Measurements from ENCODE around the gene POC1B.

Gene POC1B

DNA sequence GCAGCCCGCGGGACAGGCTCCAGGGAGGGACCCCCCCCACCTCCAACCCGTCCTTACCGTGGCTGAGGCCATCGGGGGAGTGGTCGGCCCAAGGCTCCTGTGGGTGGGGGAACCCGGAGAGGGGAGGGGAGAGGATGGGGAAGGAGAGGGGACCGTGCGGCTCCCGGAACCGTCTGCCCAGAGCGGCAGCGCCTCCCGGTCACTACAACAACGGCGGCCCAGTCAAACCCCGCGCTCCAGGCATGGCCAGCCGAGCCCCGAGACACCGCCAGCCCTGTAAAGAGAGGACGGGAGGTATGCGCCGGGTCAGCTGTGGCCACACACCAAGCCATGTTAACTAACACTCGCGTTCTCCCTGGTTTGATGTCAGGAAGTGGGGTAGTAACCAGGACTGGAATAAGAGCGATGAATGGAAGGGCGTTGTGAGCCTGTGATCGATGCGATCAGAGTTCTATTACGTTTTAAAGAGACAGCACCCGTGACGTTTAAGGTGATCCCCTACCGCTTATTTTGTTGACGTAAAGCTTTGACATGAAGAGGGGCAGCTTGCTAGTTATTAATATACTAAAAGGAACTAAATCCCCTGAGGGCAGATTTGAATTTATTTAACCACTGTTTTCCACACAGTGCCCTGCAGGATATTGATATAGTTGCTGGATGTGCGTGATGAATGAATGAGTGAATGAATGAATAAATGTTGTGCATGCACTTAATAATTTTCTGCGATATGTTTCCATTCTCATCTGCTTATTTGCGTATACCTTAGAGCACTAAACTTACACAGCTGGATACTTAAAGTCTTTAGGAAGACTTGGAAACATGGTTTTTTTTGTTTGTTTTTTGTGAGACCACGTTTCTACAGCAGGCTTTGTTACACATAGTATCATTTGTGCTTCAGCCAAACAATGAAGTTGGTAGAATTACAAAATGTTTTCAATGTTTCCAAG lies at the start of gene POC1B:
POC1B (minus strand) TSS at position 224 of the 947 bp plus-strand sequence; CDS start at position 72, 152 bp downstream.
- H3K36me3 Mint-ChIP-seq (ENCODE audit: low read depth) = peaks cover 28% of the 10 kb centered on the region
- H3K4me1 Mint-ChIP-seq (ENCODE audit: low read depth) = peaks cover 45% of the 10 kb centered on the region
- H3K27me3 Mint-ChIP-seq (ENCODE audit: low read depth) = no peaks in the 10 kb centered on the region
- H3K27ac Mint-ChIP-seq = peak within 1 kb of the TSS; percentile 96
- H3K9me3 Mint-ChIP-seq = no peaks in the 10 kb centered on the region
- H3K4me3 Mint-ChIP-seq = peak within 1 kb of the TSS; percentile 97

GRCh38 chr12:89575374-89575773 lies 49.5 kb upstream of the POC1B start:
- no peaks in the 10 kb centered on the region for H3K36me3 Mint-ChIP-seq (ENCODE audit: low read depth)

GRCh38 chr12:89574736-89575208 lies 48.9 kb upstream of the POC1B start:
- H3K9me3 Mint-ChIP-seq = no peaks in the 10 kb centered on the region
- H3K4me1 Mint-ChIP-seq (ENCODE audit: low read depth) = no peaks in the 10 kb centered on the region
- no peak overlapping the region for H3K4me3 Mint-ChIP-seq
- no peaks in the 10 kb centered on the region for H3K36me3 Mint-ChIP-seq (ENCODE audit: low read depth)
- H3K27ac Mint-ChIP-seq = no peak overlapping the region
- no peaks in the 10 kb centered on the region for H3K27me3 Mint-ChIP-seq (ENCODE audit: low read depth)

More at GRCh38 chr12:89575374-89575773, 49.5 kb upstream of the POC1B start:
- H3K4me3 Mint-ChIP-seq = no peak overlapping the region
- no peaks in the 10 kb centered on the region for H3K4me1 Mint-ChIP-seq (ENCODE audit: low read depth)
- no peaks in the 10 kb centered on the region for H3K9me3 Mint-ChIP-seq
- no peaks in the 10 kb centered on the region for H3K27me3 Mint-ChIP-seq (ENCODE audit: low read depth)
- H3K27ac Mint-ChIP-seq = no peak overlapping the region

DNA sequence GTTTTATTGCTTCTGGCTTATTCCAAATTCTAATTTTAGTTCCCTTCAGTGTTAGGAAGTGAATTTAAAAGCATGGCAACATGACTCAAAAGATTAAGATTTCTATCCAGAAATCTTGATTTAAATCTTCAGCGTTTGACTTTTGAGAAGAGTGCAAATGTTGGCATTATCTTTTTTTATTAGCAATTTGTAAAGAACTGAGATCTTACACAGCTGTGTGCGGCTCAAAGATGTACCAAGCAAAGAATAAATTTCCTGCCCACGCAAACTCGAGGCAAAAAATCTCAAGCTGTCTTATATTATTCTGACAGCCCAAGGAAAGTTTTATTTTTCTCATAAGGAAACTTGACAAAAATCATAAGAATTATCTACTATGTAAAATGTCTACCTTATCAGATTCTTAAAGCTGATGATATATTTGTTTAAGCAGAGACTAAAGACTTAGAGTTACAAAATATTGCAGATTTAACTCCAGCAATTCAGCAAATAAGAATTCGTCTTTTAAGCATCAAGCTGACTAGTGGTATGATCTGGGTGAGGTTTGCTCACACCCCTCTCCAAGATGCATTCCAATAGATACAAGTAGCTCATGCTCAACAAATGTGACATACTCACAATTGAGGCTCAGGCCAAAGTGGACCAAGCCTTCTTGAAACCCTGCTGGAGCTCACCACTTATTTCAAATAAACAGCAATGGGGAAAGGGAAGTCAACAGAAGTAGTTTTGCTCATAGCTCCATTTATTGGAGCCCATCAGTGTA lies 47.4 kb upstream of the POC1B start:
- Mint-ChIP-seq H3K4me1 (ENCODE audit: low read depth) (no peaks in the 10 kb centered on the region), H3K36me3 (ENCODE audit: low read depth) (no peaks in the 10 kb centered on the region), H3K27ac (no peak overlapping the region), H3K4me3 (no peak overlapping the region), H3K9me3 (no peaks in the 10 kb centered on the region), H3K27me3 (ENCODE audit: low read depth) (no peaks in the 10 kb centered on the region)

DNA sequence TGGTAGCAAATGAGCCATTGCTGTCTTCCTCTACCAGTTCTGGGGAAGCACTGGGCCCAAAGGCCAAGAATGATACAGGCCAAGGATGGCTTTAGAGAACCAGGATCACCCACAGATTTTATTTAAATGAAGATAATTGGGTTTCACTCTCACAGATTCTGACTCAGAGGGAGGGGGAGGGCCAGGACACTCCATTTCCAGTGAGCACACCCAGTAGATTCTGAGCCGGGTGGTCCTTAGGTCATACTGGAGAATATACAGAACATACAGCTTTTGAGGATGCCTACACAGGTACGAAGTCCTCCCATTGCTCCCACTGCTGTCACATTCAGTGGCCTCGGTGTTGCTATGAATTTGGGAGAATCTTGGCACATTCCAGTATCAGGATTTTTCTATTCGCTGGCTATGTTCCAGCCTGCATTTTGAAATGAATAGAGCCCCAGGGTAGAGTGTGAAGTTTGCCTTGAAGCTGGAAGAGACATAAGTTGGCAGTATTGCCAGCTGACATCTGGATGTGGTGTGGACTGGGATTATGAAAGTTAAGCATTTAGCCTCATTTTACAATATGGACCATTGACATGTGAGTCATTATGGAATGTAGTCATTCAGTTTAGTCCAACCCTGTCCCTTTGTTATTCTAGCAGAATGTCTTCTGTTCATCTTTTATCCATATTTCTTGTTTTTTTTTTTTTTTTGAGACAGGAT lies 45.8 kb upstream of the POC1B start:
- H3K27ac Mint-ChIP-seq = no peak overlapping the region
- no peak overlapping the region for H3K4me3 Mint-ChIP-seq
- no peaks in the 10 kb centered on the region for H3K27me3 Mint-ChIP-seq (ENCODE audit: low read depth)
- H3K9me3 Mint-ChIP-seq = no peaks in the 10 kb centered on the region
- peaks cover 5% of the 10 kb centered on the region for H3K4me1 Mint-ChIP-seq (ENCODE audit: low read depth)
- H3K36me3 Mint-ChIP-seq (ENCODE audit: low read depth) = peaks cover 2% of the 10 kb centered on the region

GRCh38 chr12:89568484-89568883 lies 42.6 kb upstream of the POC1B start:
- peaks cover 6% of the 10 kb centered on the region for H3K4me1 Mint-ChIP-seq (ENCODE audit: low read depth)
- peaks cover 2% of the 10 kb centered on the region for H3K36me3 Mint-ChIP-seq (ENCODE audit: low read depth)
- no peak overlapping the region for H3K27ac Mint-ChIP-seq
- no peaks in the 10 kb centered on the region for H3K9me3 Mint-ChIP-seq
- H3K4me3 Mint-ChIP-seq = no peak overlapping the region
- no peaks in the 10 kb centered on the region for H3K27me3 Mint-ChIP-seq (ENCODE audit: low read depth)

DNA sequence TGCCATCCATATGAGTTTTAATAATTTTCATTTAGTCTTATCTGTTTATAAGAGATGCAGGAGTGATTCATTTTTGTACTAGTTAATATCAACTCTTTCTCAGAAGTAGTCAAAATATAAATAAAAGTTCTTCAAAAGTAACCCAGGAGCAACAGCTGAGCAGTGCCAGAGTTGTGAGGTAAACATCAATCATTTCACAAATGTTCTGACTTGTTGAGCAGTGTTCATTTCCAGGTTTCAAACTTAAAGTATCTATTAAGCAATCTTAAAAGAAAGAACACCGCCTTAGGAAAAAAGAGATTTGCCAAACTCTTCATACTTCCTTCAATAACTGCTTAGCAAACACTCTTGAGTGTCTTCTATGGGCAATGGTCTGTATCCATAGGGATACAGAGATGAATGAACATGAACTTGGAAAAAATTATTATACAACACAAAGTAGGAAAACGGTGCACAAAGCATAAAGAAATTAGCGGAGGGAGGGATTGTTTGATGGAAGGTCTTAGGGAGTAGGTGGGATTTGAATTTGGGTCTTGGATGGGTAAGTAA lies 41.9 kb upstream of the POC1B start:
- Mint-ChIP-seq H3K27me3 (ENCODE audit: low read depth) (no peaks in the 10 kb centered on the region), H3K27ac (no peak overlapping the region), H3K4me3 (no peak overlapping the region)

DNA sequence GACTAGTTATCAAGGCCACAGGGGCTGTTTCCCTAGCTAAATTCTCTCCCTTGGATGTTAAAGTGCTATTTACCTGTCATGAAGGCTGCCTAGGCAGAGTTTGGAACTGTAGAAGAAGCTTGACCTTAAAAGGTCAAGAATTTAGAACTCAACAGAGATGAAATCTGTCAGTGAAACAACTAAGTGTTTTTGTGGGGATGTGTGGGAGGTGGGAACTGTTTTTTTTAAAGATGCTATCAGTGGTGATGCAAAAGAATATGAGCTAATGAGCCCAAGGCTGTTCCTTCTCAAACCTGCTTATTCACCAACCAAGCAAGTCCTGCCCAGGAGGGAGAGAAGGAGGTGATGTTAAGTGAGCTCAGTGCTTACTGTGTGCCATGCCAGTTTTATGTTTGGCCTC lies 40.8 kb upstream of the POC1B start:
- Mint-ChIP-seq H3K27me3 (ENCODE audit: low read depth) (no peaks in the 10 kb centered on the region), H3K36me3 (ENCODE audit: low read depth) (peaks cover 2% of the 10 kb centered on the region), H3K27ac (no peak overlapping the region), H3K4me3 (no peak overlapping the region), H3K4me1 (ENCODE audit: low read depth) (peaks cover 8% of the 10 kb centered on the region), H3K9me3 (no peaks in the 10 kb centered on the region)

More for the DNA sequence above, 41.9 kb upstream of the POC1B start:
- H3K9me3 Mint-ChIP-seq = no peaks in the 10 kb centered on the region
- H3K4me1 Mint-ChIP-seq (ENCODE audit: low read depth) = peaks cover 6% of the 10 kb centered on the region
- H3K36me3 Mint-ChIP-seq (ENCODE audit: low read depth) = peaks cover 2% of the 10 kb centered on the region

GRCh38 chr12:89565002-89565401 lies 39.2 kb upstream of the POC1B start:
- peaks cover 8% of the 10 kb centered on the region for H3K4me1 Mint-ChIP-seq (ENCODE audit: low read depth)
- H3K9me3 Mint-ChIP-seq = no peaks in the 10 kb centered on the region
- no peak overlapping the region for H3K27ac Mint-ChIP-seq
- H3K36me3 Mint-ChIP-seq (ENCODE audit: low read depth) = peaks cover 2% of the 10 kb centered on the region
- no peaks in the 10 kb centered on the region for H3K27me3 Mint-ChIP-seq (ENCODE audit: low read depth)
- H3K4me3 Mint-ChIP-seq = no peak overlapping the region

DNA sequence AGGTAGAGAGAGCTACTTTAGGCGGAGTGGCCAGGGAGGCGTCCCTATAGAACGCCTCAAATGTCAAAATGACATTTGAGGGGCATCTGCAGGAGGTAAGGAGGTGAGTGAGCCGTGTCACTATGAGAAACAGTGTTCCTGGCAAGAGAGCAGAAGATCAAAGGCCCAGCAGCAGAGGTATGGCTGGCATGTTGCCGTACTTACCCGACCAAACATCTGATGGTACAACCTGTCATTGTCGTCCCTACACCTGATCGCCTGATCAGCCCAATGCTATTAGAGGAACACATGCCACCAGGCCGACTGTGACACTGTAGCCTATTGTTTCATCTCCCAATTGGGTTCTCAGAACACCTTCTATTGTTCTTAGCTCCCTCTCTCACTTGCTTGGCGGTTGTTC lies 33.9 kb upstream of the POC1B start:
- Mint-ChIP-seq H3K4me1 (ENCODE audit: low read depth) (peaks cover 1% of the 10 kb centered on the region), H3K9me3 (no peaks in the 10 kb centered on the region), H3K27ac (no peak overlapping the region), H3K36me3 (ENCODE audit: low read depth) (no peaks in the 10 kb centered on the region), H3K4me3 (no peak overlapping the region), H3K27me3 (ENCODE audit: low read depth) (no peaks in the 10 kb centered on the region)

DNA sequence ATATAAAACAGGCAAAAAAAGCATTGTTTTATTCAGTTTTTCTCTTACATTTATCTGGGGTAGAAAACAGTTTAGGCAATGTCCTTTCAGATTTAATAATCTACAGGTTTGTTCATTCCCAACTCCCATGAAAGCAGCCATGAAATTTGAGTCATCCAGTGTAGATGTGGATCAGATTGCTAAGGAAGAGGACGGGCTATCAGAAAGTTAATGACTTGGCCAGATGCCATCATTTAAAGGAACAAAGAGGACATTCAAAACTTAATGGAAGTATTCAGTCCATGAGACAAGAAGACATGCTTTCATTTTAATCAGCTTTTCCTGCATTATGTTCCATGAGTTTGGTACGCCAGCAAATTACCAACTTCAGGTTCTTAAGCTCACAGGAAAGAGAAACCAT lies 31.1 kb upstream of the POC1B start:
- Mint-ChIP-seq H3K27me3 (ENCODE audit: low read depth) (no peaks in the 10 kb centered on the region), H3K36me3 (ENCODE audit: low read depth) (no peaks in the 10 kb centered on the region), H3K4me1 (ENCODE audit: low read depth) (peaks cover 1% of the 10 kb centered on the region), H3K27ac (no peak overlapping the region), H3K9me3 (no peaks in the 10 kb centered on the region), H3K4me3 (no peak overlapping the region)

DNA sequence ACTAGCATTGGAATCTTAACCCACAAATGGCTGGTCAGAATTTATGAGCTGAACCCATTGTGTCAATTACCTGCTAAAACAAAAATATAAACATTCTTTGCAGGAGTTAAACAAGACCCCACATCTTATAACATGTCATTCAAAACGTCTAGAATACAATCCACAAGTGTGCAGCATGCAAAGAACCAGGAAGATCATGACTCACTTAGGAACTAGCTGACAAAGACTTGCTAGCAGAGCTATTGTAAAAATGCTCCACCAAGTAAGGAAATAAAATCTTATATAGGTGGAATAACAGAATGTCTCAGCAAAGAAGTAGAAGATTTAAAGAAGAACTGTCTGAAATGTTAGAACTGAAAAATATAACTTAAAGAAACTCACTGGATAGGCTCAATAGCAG lies 26.5 kb upstream of the POC1B start:
- Mint-ChIP-seq H3K4me3 (no peak overlapping the region), H3K27me3 (ENCODE audit: low read depth) (no peaks in the 10 kb centered on the region), H3K36me3 (ENCODE audit: low read depth) (no peaks in the 10 kb centered on the region), H3K4me1 (ENCODE audit: low read depth) (no peaks in the 10 kb centered on the region), H3K9me3 (no peaks in the 10 kb centered on the region), H3K27ac (no peak overlapping the region)

DNA sequence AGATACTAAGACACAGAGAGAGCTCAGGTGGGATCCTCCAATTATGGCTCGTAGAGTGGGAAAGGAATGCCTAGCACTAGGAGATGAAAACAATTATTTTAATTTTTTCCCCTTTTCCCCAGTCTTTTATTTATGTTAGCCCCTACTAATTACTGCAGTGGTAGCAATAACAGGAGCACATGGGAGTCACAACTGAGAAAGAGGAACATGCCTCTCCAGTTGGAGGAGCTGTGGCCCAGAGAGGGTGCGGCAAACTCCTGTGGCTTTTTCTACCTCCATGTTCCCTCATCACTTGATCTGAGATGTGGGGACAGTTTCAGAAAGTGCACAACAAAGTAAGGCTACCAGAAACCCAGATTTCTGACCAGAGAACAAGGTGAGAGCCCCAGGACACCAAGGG lies 25.9 kb upstream of the POC1B start:
- no peak overlapping the region for H3K4me3 Mint-ChIP-seq
- no peaks in the 10 kb centered on the region for H3K27me3 Mint-ChIP-seq (ENCODE audit: low read depth)
- no peaks in the 10 kb centered on the region for H3K36me3 Mint-ChIP-seq (ENCODE audit: low read depth)
- H3K4me1 Mint-ChIP-seq (ENCODE audit: low read depth) = no peaks in the 10 kb centered on the region
- H3K9me3 Mint-ChIP-seq = no peaks in the 10 kb centered on the region
- no peak overlapping the region for H3K27ac Mint-ChIP-seq

DNA sequence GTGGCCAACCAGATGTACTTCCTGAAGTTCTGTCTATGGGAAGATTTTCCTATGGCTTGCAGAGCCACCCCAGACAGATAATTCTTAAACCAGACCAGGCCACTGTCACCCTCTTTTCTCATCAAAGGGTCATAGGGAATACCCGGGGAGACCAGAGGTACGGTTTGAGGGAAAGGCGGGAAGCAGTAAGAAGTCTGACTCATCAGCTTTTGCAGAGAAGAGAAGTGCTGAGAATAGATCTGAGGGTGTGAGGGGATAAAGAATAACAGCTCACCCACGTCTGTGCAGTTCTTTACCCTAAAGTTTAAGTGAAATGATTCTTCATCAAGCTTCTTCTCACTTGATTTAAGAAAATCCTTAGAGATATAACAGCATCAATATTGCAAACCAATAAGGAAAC lies 21.3 kb upstream of the POC1B start:
- Mint-ChIP-seq H3K27ac (no peak overlapping the region), H3K4me1 (ENCODE audit: low read depth) (peaks cover 2% of the 10 kb centered on the region), H3K27me3 (ENCODE audit: low read depth) (no peaks in the 10 kb centered on the region), H3K4me3 (no peak overlapping the region), H3K9me3 (no peaks in the 10 kb centered on the region), H3K36me3 (ENCODE audit: low read depth) (no peaks in the 10 kb centered on the region)

All from T-helper 1 cell treated with Interleukin-12 subunit alpha and Interleukin-12 subunit beta and Interleukin-4 antibody, amounts not matched to agents 30 μg/mL and 1 μg/mL, for 36 hours (primary cell).